NT2/D1 (cell line): ENCODE measurements around the gene AEBP1.

Experiments
- DNase-seq: peaks from one replicate; pipeline ENCODE4 v3.0.0-alpha.2; 2011; ENCODE audit warnings: low read depth, low spot score
- H3K27me3 ChIP-seq: 2 replicates; pipeline ENCODE4 v1.6.0; 2011; ENCODE audit warnings: mild to moderate bottlenecking; ENCODE audit not compliant: insufficient read length, insufficient read depth
- H3K36me3 ChIP-seq: 2 replicates; pipeline ENCODE4 v1.6.1; 2011; ENCODE audit warnings: mild to moderate bottlenecking, low read length, mixed read lengths; ENCODE audit not compliant: insufficient read depth, insufficient read length
- H3K4me1 ChIP-seq: 2 replicates; pipeline ENCODE4 v1.5.1; 2011; ENCODE audit not compliant: insufficient read depth, insufficient read length
- H3K4me3 ChIP-seq: 2 replicates; pipeline ENCODE4 v1.5.1; 2011; ENCODE audit warnings: low read depth; ENCODE audit not compliant: insufficient read length
- H3K9ac ChIP-seq: 2 replicates; pipeline ENCODE4 v1.6.0; 2011; ENCODE audit warnings: low read depth; ENCODE audit not compliant: insufficient read length
- H3K9me3 ChIP-seq: 2 replicates; pipeline ENCODE4 v1.5.1; 2011; ENCODE audit warnings: mild to moderate bottlenecking, low read length; ENCODE audit not compliant: insufficient read depth
- SUZ12 ChIP-seq: IDR thresholded peaks from 2 replicates; pipeline ENCODE4 v1.6.1; 2011; ENCODE audit not compliant: insufficient read length, insufficient read depth; ENCODE audit errors: extremely low read depth
- YY1 ChIP-seq: IDR thresholded peaks from 2 replicates; pipeline ENCODE4 v1.6.1; 2011; ENCODE audit not compliant: insufficient read length, insufficient read depth
- ZNF274 ChIP-seq: IDR thresholded peaks from 2 replicates; pipeline ENCODE4 v1.6.1; 2011; ENCODE audit warnings: mild to moderate bottlenecking, low read depth, low read length

AEBP1 gene

GRCh38 chr7:44144968-44145478 is 40.9 kb downstream of the AEBP1 start:
- TF ChIP-seq YY1 (no peak), ZNF274 (no peak)

GRCh38 chr7:44145479-44145968 is 41.4 kb downstream of the AEBP1 start:
- H3K9me3 ChIP-seq: no peaks in the 10 kb centered on the region
- no peaks in the 10 kb centered on the region for H3K36me3 ChIP-seq
- TF ChIP-seq SUZ12 (no peak), ZNF274 (no peak), YY1 (no peak)
- peak overlapping the region; percentile 70 for H3K9ac ChIP-seq
- peaks cover 25% of the 10 kb centered on the region for H3K4me1 ChIP-seq
- peak overlapping the region; percentile 57 for H3K4me3 ChIP-seq
- H3K27me3 ChIP-seq: peaks cover 24% of the 10 kb centered on the region
- DNase-seq: no peak

More at GRCh38 chr7:44144968-44145478, 40.9 kb downstream of the AEBP1 start:
- DNase-seq: no peak
- no peak overlapping the region for H3K9ac ChIP-seq
- H3K4me1 ChIP-seq: peaks cover 25% of the 10 kb centered on the region
- no peaks in the 10 kb centered on the region for H3K36me3 ChIP-seq
- peak overlapping the region; percentile 57 for H3K4me3 ChIP-seq
- no peaks in the 10 kb centered on the region for H3K9me3 ChIP-seq
- peaks cover 24% of the 10 kb centered on the region for H3K27me3 ChIP-seq

GRCh38 chr7:44145969-44146911 is 42.1 kb downstream of the AEBP1 start:
- H3K4me3 ChIP-seq: peak overlapping the region; percentile 57
- no peaks in the 10 kb centered on the region for H3K9me3 ChIP-seq
- peaks cover 27% of the 10 kb centered on the region for H3K27me3 ChIP-seq
- DNase-seq: peak; percentile 92
- no peaks in the 10 kb centered on the region for H3K36me3 ChIP-seq
- peak overlapping the region; percentile 70 for H3K9ac ChIP-seq
- no peak for TF ChIP-seq ZNF274
- TF ChIP-seq SUZ12: no peak
- no peak for TF ChIP-seq YY1
- H3K4me1 ChIP-seq: peaks cover 25% of the 10 kb centered on the region

GRCh38 chr7:44147026-44147991 is 43.2 kb downstream of the AEBP1 start:
- H3K9ac ChIP-seq: no peak overlapping the region
- H3K27me3 ChIP-seq: peaks cover 28% of the 10 kb centered on the region
- DNase-seq: no peak
- H3K36me3 ChIP-seq: no peaks in the 10 kb centered on the region
- TF ChIP-seq ZNF274 (no peak), YY1 (no peak), SUZ12 (no peak)
- no peaks in the 10 kb centered on the region for H3K9me3 ChIP-seq
- H3K4me3 ChIP-seq: no peak overlapping the region
- H3K4me1 ChIP-seq: peaks cover 20% of the 10 kb centered on the region

GRCh38 chr7:44148166-44148565 is 44.0 kb downstream of the AEBP1 start:
- H3K9me3 ChIP-seq: no peaks in the 10 kb centered on the region
- H3K4me1 ChIP-seq: peaks cover 20% of the 10 kb centered on the region
- H3K36me3 ChIP-seq: no peaks in the 10 kb centered on the region
- TF ChIP-seq YY1 (no peak), SUZ12 (no peak), ZNF274 (no peak)
- H3K9ac ChIP-seq: no peak overlapping the region
- peaks cover 28% of the 10 kb centered on the region for H3K27me3 ChIP-seq
- DNase-seq: no peak
- H3K4me3 ChIP-seq: no peak overlapping the region

DNA sequence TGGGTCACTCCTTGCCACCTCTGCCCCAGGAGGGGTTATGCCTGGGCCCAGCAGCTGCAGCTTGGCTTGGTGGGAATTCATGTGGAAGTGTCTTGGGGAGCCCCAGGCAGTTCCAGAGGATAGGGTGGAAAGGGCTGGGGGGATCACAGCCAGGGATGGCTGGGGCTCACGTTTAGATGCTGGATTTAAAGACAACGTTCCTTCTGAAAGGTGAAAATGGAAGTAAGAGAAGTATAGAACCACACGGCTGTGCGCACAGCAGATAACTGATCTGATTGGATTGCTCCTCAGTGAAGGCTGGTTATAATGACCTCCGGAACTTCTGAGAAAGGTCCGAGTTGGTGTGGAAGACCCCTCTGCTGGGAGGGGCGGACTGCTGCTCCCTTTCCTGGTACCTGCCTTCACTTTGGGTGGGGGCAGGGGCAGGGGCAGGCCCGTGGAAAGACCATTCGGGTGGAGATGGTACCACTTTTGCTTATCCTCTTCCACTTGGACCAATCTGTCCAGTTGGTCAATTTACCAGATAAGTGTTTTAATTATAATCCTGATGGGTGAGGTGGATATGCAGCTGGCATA is 44.9 kb downstream of the AEBP1 start:
- Histone ChIP-seq H3K9ac (no peak overlapping the region), H3K4me1 (peaks cover 20% of the 10 kb centered on the region), H3K4me3 (no peak overlapping the region), H3K9me3 (no peaks in the 10 kb centered on the region), H3K36me3 (no peaks in the 10 kb centered on the region), H3K27me3 (peaks cover 22% of the 10 kb centered on the region)
- no peak for TF ChIP-seq ZNF274
- no peak for TF ChIP-seq SUZ12
- no peak for TF ChIP-seq YY1
- no peak for DNase-seq
